Measurements from ENCODE around the gene STRC.
"Not testable (repeated sequence)": the region's sequence is repeated elsewhere in the genome, so short reads cannot be mapped to it uniquely, and the experiment has no call there.

DNA sequence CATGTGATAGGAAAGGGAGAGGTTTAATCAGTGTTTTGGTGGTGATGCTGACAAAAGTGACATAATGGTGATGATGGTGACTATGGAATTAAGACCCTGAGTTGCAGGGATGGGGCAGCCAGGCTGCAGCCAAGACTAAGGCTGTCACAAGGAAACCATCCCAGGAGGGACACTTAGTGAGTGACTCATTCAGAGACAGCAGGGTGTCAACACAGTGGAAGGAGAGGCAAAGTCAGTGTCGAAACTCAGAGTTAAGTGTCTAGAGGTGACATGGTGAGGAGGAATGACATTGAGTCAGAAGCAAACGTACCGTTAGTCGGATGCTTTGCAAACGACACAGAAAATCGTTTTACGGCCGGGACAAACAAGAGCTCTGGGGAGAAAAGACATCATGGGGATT lies 54.8 kb downstream of the STRC start:
- TF ChIP-seq CTCF (IDR thresholded peaks at IDR 0.05; ENCODE audit: insufficient read depth, low read length, poor library complexity, severe bottlenecking); EZH2phosphoT487 (conservative IDR thresholded peaks at IDR 0.05; ENCODE audit: low read length): not testable (repeated sequence)
